Measurements from ENCODE around the gene RASAL3.
"Not testable (repeated sequence)": the region's sequence is repeated elsewhere in the genome, so short reads cannot be mapped to it uniquely, and the experiment has no call there.

RASAL3 gene

GRCh38 chr19:15464394-15465385, at the start of gene RASAL3:
Gene RASAL3, minus strand, starts transcription at chr19:15464544. Its CDS starts 186 bp downstream, at chr19:15464358.
- DNase-seq: peak; percentile 87

GRCh38 chr19:15511671-15512424, 47.5 kb upstream of the RASAL3 start:
- DNase-seq: no peak

DNA sequence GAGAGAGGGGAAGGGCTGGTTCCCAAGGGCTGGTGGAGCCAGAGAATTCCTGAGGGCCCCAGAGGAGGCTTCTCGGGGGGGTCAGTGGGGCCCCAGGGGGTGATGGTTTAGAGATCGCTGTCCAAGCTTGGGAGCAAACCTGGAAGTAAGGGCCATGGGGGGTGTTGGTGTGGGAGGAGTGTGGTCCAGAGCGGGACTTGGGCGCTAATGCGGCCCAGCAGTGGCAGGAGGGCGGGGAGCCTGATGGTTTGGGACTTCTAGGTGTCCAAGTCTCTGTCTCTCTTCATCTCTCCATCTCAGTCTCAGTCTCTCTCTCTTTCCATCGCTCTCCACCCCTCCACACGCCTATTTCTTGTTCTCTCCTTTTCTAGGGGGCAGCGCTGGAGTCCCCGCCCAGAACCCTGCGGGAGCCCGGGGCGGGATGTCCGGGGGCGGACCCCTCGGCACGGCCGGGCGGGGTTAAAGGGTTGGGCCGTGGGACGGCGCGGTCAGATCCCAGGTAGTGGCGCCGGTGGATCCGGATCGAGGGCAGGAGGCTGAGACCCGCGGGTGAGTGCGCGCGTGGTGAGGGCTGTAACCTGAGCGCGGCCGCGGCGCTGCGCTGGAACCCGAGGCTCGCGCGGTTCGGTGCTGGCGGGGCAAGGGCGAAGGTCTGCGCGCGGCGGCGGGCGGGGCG, 43.8 kb upstream of the RASAL3 start, which contains the start of gene CYP4F22:
TSS of gene CYP4F22 (plus strand) at position 491 of the 676 bp plus-strand sequence. CDS start 16,812 bp downstream, outside the sequence.
- peak; percentile 4 for DNase-seq

GRCh38 chr19:15507068-15508034, 43.0 kb upstream of the RASAL3 start:
- DNase-seq: no peak

DNA sequence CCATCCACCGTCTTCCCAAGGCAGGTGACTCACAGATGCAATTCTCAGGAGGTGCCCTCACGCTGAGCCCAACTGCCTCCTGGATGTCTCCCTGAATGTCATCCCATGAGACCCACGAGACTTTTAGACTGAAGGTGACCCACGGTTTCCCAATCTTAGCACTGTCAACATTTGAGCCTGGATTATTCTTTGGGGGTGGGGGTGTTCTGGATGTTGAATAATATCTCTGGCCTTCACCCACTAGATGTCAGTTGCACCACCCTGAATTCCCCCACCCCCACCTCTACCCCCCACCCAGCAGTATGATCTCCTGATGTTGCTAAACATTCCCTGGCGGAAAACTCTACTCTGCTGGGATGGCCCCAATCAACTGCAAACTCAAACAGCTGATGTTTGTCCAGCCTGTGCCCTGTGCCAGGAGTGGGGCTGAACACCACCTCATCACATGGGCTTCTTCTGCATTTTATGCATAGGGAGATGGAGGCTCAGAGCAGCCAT, 41.8 kb upstream of the RASAL3 start:
- no peak for DNase-seq

GRCh38 chr19:15502264-15502663, 37.9 kb upstream of the RASAL3 start:
- no peak for DNase-seq

DNA sequence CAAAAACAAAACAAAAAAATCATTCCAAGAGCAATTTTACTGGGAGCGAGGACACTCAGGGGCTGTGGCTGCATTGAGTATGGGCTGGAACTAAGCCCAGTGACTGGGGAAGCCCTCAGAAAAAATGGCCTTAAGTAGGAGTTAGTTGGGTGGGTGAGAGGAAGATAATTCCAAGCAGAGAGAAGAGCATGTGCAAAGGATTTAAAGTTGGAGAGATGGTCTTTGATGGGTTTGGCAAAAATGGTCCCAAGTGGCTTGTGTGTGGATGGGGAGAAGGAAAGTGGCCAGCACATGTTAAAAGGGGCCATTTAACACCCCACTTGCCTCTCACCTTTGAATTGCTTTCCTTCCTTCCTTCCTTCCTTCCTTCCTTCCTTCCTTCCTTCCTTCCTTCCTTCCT, 37.3 kb upstream of the RASAL3 start:
- no peak for DNase-seq

GRCh38 chr19:15498910-15499309, 34.6 kb upstream of the RASAL3 start:
- no peak for DNase-seq

GRCh38 chr19:15498156-15498858, 34.0 kb upstream of the RASAL3 start:
- DNase-seq: no peak

DNA sequence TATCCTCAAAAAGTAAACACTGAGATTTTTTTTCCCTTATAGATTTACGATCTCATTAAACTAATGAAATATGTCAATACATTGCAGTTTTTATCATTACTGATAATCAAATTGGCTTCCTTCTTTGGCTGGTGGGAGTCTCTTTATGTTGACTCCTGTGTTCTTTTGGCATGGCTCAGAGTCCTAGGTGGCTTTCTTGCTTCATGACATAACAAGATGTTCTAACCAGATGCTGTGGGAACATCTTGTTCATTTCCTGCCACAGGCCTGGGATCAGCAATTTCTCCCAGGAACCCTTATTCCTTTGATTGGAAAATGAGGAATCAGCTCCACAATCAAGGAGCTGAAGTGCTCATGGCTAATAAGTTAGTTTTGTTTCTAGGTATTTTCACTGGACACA, 30.8 kb upstream of the RASAL3 start:
- no peak for DNase-seq

DNA sequence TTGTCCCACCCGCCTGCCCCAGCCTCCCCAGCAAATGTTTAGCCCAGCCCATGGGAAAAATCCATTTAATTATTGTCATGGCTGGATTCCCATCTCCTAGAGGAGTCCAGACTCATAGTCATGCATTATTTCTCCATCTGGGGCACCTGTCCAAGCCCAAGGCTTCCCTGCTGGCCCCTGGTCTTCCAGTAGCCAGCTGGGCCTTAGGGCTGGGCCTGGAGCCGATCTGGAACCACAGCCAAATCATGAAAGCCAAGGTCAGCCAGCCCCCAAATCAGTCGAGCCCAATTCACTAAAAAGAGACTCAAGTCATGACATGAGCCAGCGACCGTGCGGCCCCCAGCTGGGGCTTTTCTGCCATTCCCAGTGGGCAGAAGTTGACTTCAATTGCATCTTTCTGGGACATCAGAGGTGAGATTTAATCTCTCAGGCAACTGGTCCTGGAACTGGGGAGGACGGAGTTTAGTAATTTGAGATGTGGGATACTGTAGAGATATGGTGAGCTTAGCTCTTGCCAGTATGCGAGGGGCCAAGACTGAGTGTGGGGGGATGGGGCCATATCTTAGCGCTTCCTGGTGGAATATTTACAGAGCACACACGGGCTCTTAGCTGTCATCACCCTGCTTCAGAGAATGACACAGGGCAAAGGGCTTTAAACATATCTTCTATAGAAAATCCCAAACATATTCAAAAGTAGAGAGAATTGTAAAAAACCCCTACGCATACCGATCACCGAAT, 24.3 kb upstream of the RASAL3 start:
- DNase-seq: no peak

GRCh38 chr19:15487038-15487437, 22.7 kb upstream of the RASAL3 start:
- no peak for DNase-seq

DNA sequence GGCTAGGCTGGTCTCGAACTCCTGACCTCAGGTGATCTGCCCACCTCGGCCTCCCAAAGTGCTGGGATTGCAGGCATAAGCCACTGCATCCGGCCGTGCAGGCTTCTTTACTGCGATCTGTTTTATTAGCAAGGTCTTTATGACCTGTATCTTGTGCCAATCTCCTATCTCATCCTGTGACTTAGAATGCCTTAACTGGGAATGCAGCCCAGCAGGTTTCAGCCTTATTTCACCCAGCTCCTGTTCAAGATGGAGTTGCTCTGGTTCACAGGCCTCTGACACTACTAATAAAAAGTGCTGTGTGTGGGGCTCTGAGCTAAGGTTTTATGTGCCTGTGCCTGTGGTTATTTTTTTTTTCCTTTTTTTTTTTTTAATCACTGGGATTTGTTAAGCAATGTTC, 21.4 kb upstream of the RASAL3 start:
- not testable (repeated sequence) for DNase-seq

GRCh38 chr19:15480996-15481395, 16.7 kb upstream of the RASAL3 start:
- DNase-seq: not testable (repeated sequence)

- no peak for DNase-seq
Observed at GRCh38 chr19:15479391-15480345, 15.3 kb upstream of the RASAL3 start, which contains the start of gene PGLYRP2. Gene PGLYRP2, minus strand, starts transcription at chr19:15479501. Its CDS starts 130 bp downstream, at chr19:15479371.

DNA sequence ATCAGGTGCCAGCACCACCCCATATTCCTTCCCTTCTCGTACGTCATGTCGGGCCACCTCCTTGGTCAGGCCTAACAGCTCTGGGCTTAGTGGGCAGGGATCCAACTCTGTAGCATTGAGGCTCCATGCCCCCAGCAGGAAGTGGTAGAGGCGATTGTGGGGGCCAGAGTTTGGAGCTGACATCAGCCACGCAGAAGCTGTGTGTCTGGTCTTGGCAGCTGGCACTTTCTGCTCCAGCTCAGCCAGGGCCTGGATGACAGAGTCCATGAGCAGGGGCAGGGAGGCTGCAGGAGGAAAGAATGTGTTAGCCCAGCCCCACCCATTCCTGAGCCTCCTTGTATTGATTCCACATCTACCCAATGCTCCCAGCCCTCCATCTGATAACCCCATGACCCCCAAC, 12.0 kb upstream of the RASAL3 start:
- no peak for DNase-seq

DNA sequence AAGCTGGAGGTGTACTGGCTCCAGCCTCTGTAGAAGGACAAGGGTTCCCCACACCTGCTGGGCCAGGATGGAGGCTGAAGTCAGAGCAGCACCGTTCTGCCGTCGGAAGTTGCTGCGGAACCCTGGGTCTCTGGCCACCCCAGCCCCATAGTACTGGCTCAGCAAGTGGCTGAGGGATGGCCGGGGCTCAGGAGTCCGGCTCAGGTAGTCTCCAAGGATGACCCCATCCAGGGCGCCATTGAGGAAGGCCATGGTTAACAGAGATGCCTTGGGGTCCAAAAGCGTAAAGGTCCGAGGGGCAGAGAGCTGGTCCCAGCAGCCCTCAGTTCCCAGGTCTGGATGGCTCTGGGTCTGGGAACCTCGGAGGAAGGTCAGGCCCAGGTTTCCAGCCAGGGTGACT, 11.3 kb upstream of the RASAL3 start:
- DNase-seq: no peak

GRCh38 chr19:15475169-15475568, 10.8 kb upstream of the RASAL3 start:
- no peak for DNase-seq

DNA sequence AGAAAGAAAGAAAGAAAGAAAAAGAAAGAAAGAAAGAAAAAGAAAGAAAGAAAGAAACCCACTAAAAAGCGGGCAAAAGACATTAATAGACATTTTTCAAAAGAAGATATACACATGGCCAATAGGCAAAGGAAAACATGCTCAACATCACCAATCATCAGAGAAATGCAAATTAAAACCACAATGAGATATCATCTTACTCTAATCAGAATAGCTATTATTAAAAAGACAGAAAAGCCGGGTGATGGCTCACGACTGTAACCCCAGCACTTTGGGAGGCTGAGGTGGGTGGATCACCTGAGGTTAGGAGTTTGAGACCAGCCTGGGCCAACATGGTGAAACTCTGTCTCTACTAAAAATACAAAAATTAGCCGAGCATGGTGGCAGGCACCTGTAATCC, 9.5 kb upstream of the RASAL3 start:
- DNase-seq: not testable (repeated sequence)

Measured in activated CD4-positive, alpha-beta T cell treated with anti-CD3 and anti-CD28 coated beads, Interleukin-2, Interleukin-6, amounts not matched to agents 100 ng/mL and 50 ng/mL, durations not matched to agents 16 hours and 8 hours (primary cell).